Skeletal muscle tissue (tissue), 4 donors: Measurements from ENCODE around the gene PRKCSH. TPM values are rescaled to one million over a fixed set of nuclear protein-coding genes. Genes with fewer than 3 reads are reported as not detected.
"Not testable (repeated sequence)": the region's sequence is repeated elsewhere in the genome, so short reads cannot be mapped to it uniquely, and the experiment has no call there.

ENCODE experiments used
- H3K27ac ChIP-seq: one replicate; pipeline ENCODE4 v1.7.0; 2013; ENCODE audit warnings: mild to moderate bottlenecking, low read depth, low read length, inconsistent platforms
- H3K27me3 ChIP-seq, 3 donors: one replicate each; pipeline ENCODE4 v1.7.0; 2013; ENCODE audit warnings: low read length in 3 of 3; ENCODE audit not compliant: control insufficient read depth in 3 of 3, insufficient read depth in 3 of 3
- H3K36me3 ChIP-seq, 3 donors: one replicate each; pipeline ENCODE4 v1.7.0; 2013; ENCODE audit warnings: low read length in 3 of 3; ENCODE audit not compliant: control insufficient read depth in 3 of 3, insufficient read depth in 3 of 3
- H3K4me1 ChIP-seq, 3 donors: one replicate each; pipeline ENCODE4 v1.7.0; 2013; ENCODE audit warnings: low read length in 3 of 3, mild to moderate bottlenecking in 3 of 3; ENCODE audit not compliant: control insufficient read depth in 3 of 3, insufficient read depth in 3 of 3
- H3K4me3 ChIP-seq, 3 donors: one replicate each; pipeline ENCODE4 v1.7.0; 2013; ENCODE audit warnings: low read length in 3 of 3
- H3K9ac ChIP-seq, 3 donors: one replicate each; pipeline ENCODE4 v1.7.0; 2013; ENCODE audit warnings: low read length in 3 of 3, mild to moderate bottlenecking in 3 of 3, moderate library complexity in 2 of 3, low read depth in 1 of 3
- H3K9me3 ChIP-seq, 3 donors: one replicate each; pipeline ENCODE4 v1.7.0; 2013; ENCODE audit warnings: low read length in 3 of 3; ENCODE audit not compliant: control insufficient read depth in 3 of 3
- total RNA-seq: library from RNA; depleted of rRNA; stranded (reverse); fragments of >200 nt; gene quantifications from one replicate; pipeline ENCODE4 v1.2.3, GENCODE V29; 2014
- donor health status: Osteomylitis.

PRKCSH gene
- total RNA-seq, 1 donor from 2014 or later, result 67.8 TPM

- H3K27me3 ChIP-seq, result peaks cover 18 to 19% (median 19%) of the 10 kb centered on the region in 3 donors
- H3K4me1 ChIP-seq, H3K27ac ChIP-seq, H3K9me3 ChIP-seq, H3K9ac ChIP-seq, H3K4me3 ChIP-seq, H3K36me3 ChIP-seq: not testable (repeated sequence)
Measured at GRCh38 chr19:11475343-11475742, 39.9 kb downstream of the PRKCSH start.

- no peak overlapping the region for H3K4me3 ChIP-seq
- no peaks in the 10 kb centered on the region for H3K36me3 ChIP-seq
- H3K9me3 ChIP-seq, result no peaks in the 10 kb centered on the region
- H3K9ac ChIP-seq, result no peak overlapping the region
- no peak overlapping the region for H3K27ac ChIP-seq
- peaks cover 0 to 2% (median 0%) of the 10 kb centered on the region in 3 donors for H3K4me1 ChIP-seq
- H3K27me3 ChIP-seq, result peaks cover 18 to 21% (median 21%) of the 10 kb centered on the region in 3 donors
Measured at GRCh38 chr19:11475861-11476260, 40.4 kb downstream of the PRKCSH start.

- Histone ChIP-seq H3K4me1 (peaks cover 9 to 10% (median 10%) of the 10 kb centered on the region in 3 donors), H3K9ac (no peak overlapping the region), H3K4me3 (no peak overlapping the region), H3K9me3 (no peaks in the 10 kb centered on the region), H3K27ac (no peak overlapping the region), H3K27me3 (peaks cover 41 to 44% (median 43%) of the 10 kb centered on the region in 3 donors), H3K36me3 (no peaks in the 10 kb centered on the region)
Measured at GRCh38 chr19:11478167-11479089, 43.0 kb downstream of the PRKCSH start.

GRCh38 chr19:11479090-11479897, 43.9 kb downstream of the PRKCSH start:
- H3K27me3 ChIP-seq, result peaks cover 46 to 50% (median 48%) of the 10 kb centered on the region in 3 donors
- H3K36me3 ChIP-seq, result peaks cover 0 to 4% (median 4%) of the 10 kb centered on the region in 3 donors
- H3K9ac ChIP-seq, result no peak overlapping the region
- no peak overlapping the region for H3K4me3 ChIP-seq
- H3K4me1 ChIP-seq, result peaks cover 9 to 10% (median 10%) of the 10 kb centered on the region in 3 donors
- no peaks in the 10 kb centered on the region for H3K9me3 ChIP-seq
- no peak overlapping the region for H3K27ac ChIP-seq

- no peak overlapping the region for H3K9ac ChIP-seq
- no peak overlapping the region for H3K27ac ChIP-seq
- peaks cover 9 to 10% (median 10%) of the 10 kb centered on the region in 3 donors for H3K4me1 ChIP-seq
- no peak overlapping the region for H3K4me3 ChIP-seq
- H3K36me3 ChIP-seq, result peaks cover 0 to 5% (median 4%) of the 10 kb centered on the region in 3 donors
- H3K27me3 ChIP-seq, result peaks cover 46 to 50% (median 49%) of the 10 kb centered on the region in 3 donors
- H3K9me3 ChIP-seq, result no peaks in the 10 kb centered on the region
Measured at GRCh38 chr19:11479898-11480714, 44.7 kb downstream of the PRKCSH start.

- Histone ChIP-seq H3K9ac (no peak within 1 kb of the TSS), H3K4me3 (no peak within 1 kb of the TSS), H3K27me3 (peaks cover 46 to 50% (median 49%) of the 10 kb centered on the region in 3 donors), H3K4me1 (peaks cover 9 to 10% (median 10%) of the 10 kb centered on the region in 3 donors), H3K36me3 (peaks cover 0 to 5% (median 4%) of the 10 kb centered on the region in 3 donors), H3K27ac (no peak within 1 kb of the TSS), H3K9me3 (no peaks in the 10 kb centered on the region)
Measured at GRCh38 chr19:11480715-11481533, 45.5 kb downstream of the PRKCSH start, which contains the start of gene ELAVL3. Gene ELAVL3, minus strand, starts transcription at chr19:11481046. Its CDS starts 438 bp downstream, at chr19:11480608.

- peaks cover 0 to 5% (median 4%) of the 10 kb centered on the region in 3 donors for H3K36me3 ChIP-seq
- no peak overlapping the region for H3K27ac ChIP-seq
- H3K9ac ChIP-seq, result no peak overlapping the region
- H3K4me1 ChIP-seq, result peaks cover 9 to 10% (median 10%) of the 10 kb centered on the region in 3 donors
- peak overlapping the region in 1 of 3 donors; percentile 13 for H3K4me3 ChIP-seq
- H3K9me3 ChIP-seq, result no peaks in the 10 kb centered on the region
- peaks cover 46 to 50% (median 49%) of the 10 kb centered on the region in 3 donors for H3K27me3 ChIP-seq
Measured at GRCh38 chr19:11481534-11482383, 46.3 kb downstream of the PRKCSH start.

GRCh38 chr19:11482384-11483050, 47.1 kb downstream of the PRKCSH start:
- H3K9me3 ChIP-seq, result no peaks in the 10 kb centered on the region
- no peak overlapping the region for H3K27ac ChIP-seq
- peak overlapping the region in 1 of 3 donors; percentile 13 for H3K4me3 ChIP-seq
- H3K36me3 ChIP-seq, result peaks cover 4 to 6% (median 5%) of the 10 kb centered on the region in 3 donors
- H3K4me1 ChIP-seq, result peaks cover 9 to 10% (median 10%) of the 10 kb centered on the region in 3 donors
- H3K27me3 ChIP-seq, result peaks cover 46 to 50% (median 49%) of the 10 kb centered on the region in 3 donors
- no peak overlapping the region for H3K9ac ChIP-seq
